NB4 (cell line): Measurements from ENCODE around the gene HRG.

Source experiments
- CTCF ChIP-seq: IDR thresholded peaks from one replicate; pipeline ENCODE4 v1.5.1; 2012; ENCODE audit warnings: low read depth, low read length
- MAX ChIP-seq: IDR thresholded peaks from 2 replicates; pipeline ENCODE4 v1.6.1; 2011; ENCODE audit warnings: low read depth, low read length
- POLR2A ChIP-seq: IDR thresholded peaks from 2 replicates; pipeline ENCODE4 v1.6.1; 2011; ENCODE audit warnings: mild to moderate bottlenecking; ENCODE audit not compliant: insufficient read length; ENCODE audit errors: extremely low read depth

- TF ChIP-seq CTCF (no peak), POLR2A (no peak), MAX (no peak)
Measured at GRCh38 chr3:186646106-186646505, 19.7 kb upstream of the HRG start.
